ENCODE results near the gene EPOP. TPM values are rescaled to one million over a fixed set of nuclear protein-coding genes. Genes with fewer than 3 reads are reported as not detected.
A peak's percentile ranks its signal among the peaks of the same experiment; 100 is the strongest.

The EPOP gene
- total RNA-seq, 6 experiments from 2014 or later: 0.95 to 1.4 (median 1.3) TPM

- Mint-ChIP-seq H3K27ac (peak overlapping the region; percentile 66), H3K27me3 (ENCODE audit: insufficient read depth) (peaks cover 4% of the 10 kb centered on the region), H3K4me1 (ENCODE audit: low read depth) (peaks cover 46% of the 10 kb centered on the region), H3K9me3 (no peaks in the 10 kb centered on the region), H3K4me3 (peak overlapping the region; percentile 84), H3K36me3 (ENCODE audit: low read depth) (no peaks in the 10 kb centered on the region)
- no peak for TF ChIP-seq CTCF (IDR thresholded peaks at IDR 0.05)
- DNase-seq: no peak
Observed at GRCh38 chr17:38701504-38702165, 26.9 kb upstream of the EPOP start.

GRCh38 chr17:38698760-38699159, 24.0 kb upstream of the EPOP start:
- peaks cover 4% of the 10 kb centered on the region for H3K27me3 Mint-ChIP-seq (ENCODE audit: insufficient read depth)
- H3K36me3 Mint-ChIP-seq (ENCODE audit: low read depth): no peaks in the 10 kb centered on the region
- no peaks in the 10 kb centered on the region for H3K9me3 Mint-ChIP-seq
- H3K4me3 Mint-ChIP-seq: no peak overlapping the region
- DNase-seq: no peak
- peaks cover 38% of the 10 kb centered on the region for H3K4me1 Mint-ChIP-seq (ENCODE audit: low read depth)
- H3K27ac Mint-ChIP-seq: no peak overlapping the region
- no peak for TF ChIP-seq CTCF (IDR thresholded peaks at IDR 0.05)

- H3K27ac Mint-ChIP-seq: no peak overlapping the region
- no peak for TF ChIP-seq CTCF (IDR thresholded peaks at IDR 0.05)
- H3K9me3 Mint-ChIP-seq: no peaks in the 10 kb centered on the region
- DNase-seq: no peak
- no peaks in the 10 kb centered on the region for H3K36me3 Mint-ChIP-seq (ENCODE audit: low read depth)
- peaks cover 31% of the 10 kb centered on the region for H3K4me1 Mint-ChIP-seq (ENCODE audit: low read depth)
- H3K4me3 Mint-ChIP-seq: no peak overlapping the region
- H3K27me3 Mint-ChIP-seq (ENCODE audit: insufficient read depth): peaks cover 4% of the 10 kb centered on the region
Observed at GRCh38 chr17:38697061-38697820, 22.5 kb upstream of the EPOP start.

GRCh38 chr17:38693700-38694329, 19.1 kb upstream of the EPOP start:
- DNase-seq: peak; percentile 29
- no peak overlapping the region; the same call in 1 of the 2 replicates for H3K4me3 Mint-ChIP-seq
- peaks cover 4% of the 10 kb centered on the region for H3K27me3 Mint-ChIP-seq (ENCODE audit: insufficient read depth)
- H3K4me1 Mint-ChIP-seq (ENCODE audit: low read depth): peaks cover 11% of the 10 kb centered on the region
- no peaks in the 10 kb centered on the region for H3K9me3 Mint-ChIP-seq
- no peak for TF ChIP-seq CTCF (IDR thresholded peaks at IDR 0.05)
- peak overlapping the region; percentile 71 for H3K27ac Mint-ChIP-seq
- no peaks in the 10 kb centered on the region for H3K36me3 Mint-ChIP-seq (ENCODE audit: low read depth)

GRCh38 chr17:38691154-38691553, 16.4 kb upstream of the EPOP start:
- DNase-seq: no peak

More at GRCh38 chr17:38691154-38691553, 16.4 kb upstream of the EPOP start:
- Mint-ChIP-seq H3K4me1 (ENCODE audit: low read depth) (peaks cover 25% of the 10 kb centered on the region), H3K27ac (no peak overlapping the region), H3K9me3 (no peaks in the 10 kb centered on the region), H3K4me3 (no peak overlapping the region), H3K27me3 (ENCODE audit: insufficient read depth) (peaks cover 4% of the 10 kb centered on the region), H3K36me3 (ENCODE audit: low read depth) (no peaks in the 10 kb centered on the region)
- TF ChIP-seq CTCF (IDR thresholded peaks at IDR 0.05): no peak
